DND-41 (cell line): ENCODE data around the gene SOX13.

Source experiments
- ATAC-seq: fragments of 200-7000 bp; cut with Tn5 transposase; 3 replicates; pipeline ENCODE4 v1.9.1; 2021; ENCODE audit warnings: low read depth; ENCODE audit not compliant: insufficient read depth
- DNase-seq: peaks from one replicate; pipeline ENCODE4 v3.0.0-alpha.2; 2020
- H2AFZ ChIP-seq: 2 replicates; pipeline ENCODE4 v1.6.0; 2012; ENCODE audit warnings: low read depth, low read length
- H3K27ac ChIP-seq: 2 replicates; pipeline ENCODE4 v1.5.1; 2012; ENCODE audit warnings: low read length, inconsistent platforms
- H3K27me3 ChIP-seq: fragments of 200-600 bp; sonication (generic); 2 replicates; pipeline ENCODE4 v1.6.0; 2012; ENCODE audit warnings: low read length, mild to moderate bottlenecking, inconsistent platforms; ENCODE audit not compliant: insufficient read depth, poor library complexity
- H3K36me3 ChIP-seq: 2 replicates; pipeline ENCODE4 v1.5.1; 2012; ENCODE audit warnings: low read length, inconsistent platforms; ENCODE audit not compliant: insufficient read depth
- H3K4me1 ChIP-seq: 2 replicates; pipeline ENCODE4 v1.5.1; 2012; ENCODE audit warnings: mild to moderate bottlenecking, low read length; ENCODE audit not compliant: insufficient read depth
- H3K4me2 ChIP-seq: 2 replicates; pipeline ENCODE4 v1.6.0; 2012; ENCODE audit warnings: mild to moderate bottlenecking, moderate library complexity, low read length, inconsistent platforms; ENCODE audit not compliant: insufficient read depth
- H3K4me3 ChIP-seq, 2 experiments: fragments of 200-600 bp in 1 of 2; shearing (Covaris generic) in 1 of 2; 2 replicates each; pipeline ENCODE4 v1.5.1; 2012 to 2016; ENCODE audit warnings: inconsistent platforms in 2 of 2, low read length in 2 of 2, mild to moderate bottlenecking in 2 of 2, low read depth in 1 of 2, moderate library complexity in 1 of 2
- H3K79me2 ChIP-seq: 2 replicates; pipeline ENCODE4 v1.6.0; 2012; ENCODE audit warnings: low read length, inconsistent platforms; ENCODE audit not compliant: insufficient read depth
- H3K9ac ChIP-seq: 2 replicates; pipeline ENCODE4 v1.6.0; 2012; ENCODE audit warnings: low read depth, mild to moderate bottlenecking, inconsistent platforms, low read length, moderate library complexity
- H3K9me3 ChIP-seq: 2 replicates; pipeline ENCODE4 v1.5.1; 2012; ENCODE audit warnings: low read length, moderate library complexity, mild to moderate bottlenecking, inconsistent platforms; ENCODE audit not compliant: insufficient read depth, severe bottlenecking
- H4K20me1 ChIP-seq: 2 replicates; pipeline ENCODE4 v1.6.0; 2012; ENCODE audit warnings: low read length; ENCODE audit not compliant: insufficient read depth
- EZH2 ChIP-seq: IDR thresholded peaks from 3 replicates; pipeline ENCODE4 v1.6.1; 2012; ENCODE audit warnings: borderline replicate concordance, low read depth, mild to moderate bottlenecking, moderate library complexity, low read length, inconsistent platforms; ENCODE audit not compliant: severe bottlenecking
- TF ChIP-seq, protein P1 (sequence below): IDR thresholded peaks from 2 replicates; pipeline ENCODE4 v1.5.1; 2012; ENCODE audit warnings: borderline replicate concordance, low read length, moderate library complexity, mild to moderate bottlenecking; ENCODE audit not compliant: poor library complexity, severe bottlenecking; ENCODE audit errors: extremely low read depth

Gene SOX13

GRCh38 chr1:204070895-204071294, 2.0 kb upstream of the SOX13 start:
- DNase-seq = no peak
- Histone ChIP-seq H4K20me1 (no peaks in the 10 kb centered on the region), H3K79me2 (no peaks in the 10 kb centered on the region), H3K36me3 (no peaks in the 10 kb centered on the region), H3K4me1 (no peaks in the 10 kb centered on the region), H3K4me3 (no peak overlapping the region), H3K9me3 (no peaks in the 10 kb centered on the region), H2AFZ (no peak overlapping the region), H3K9ac (no peak overlapping the region), H3K27me3 (no peaks in the 10 kb centered on the region), H3K27ac (no peak overlapping the region), H3K4me2 (no peak overlapping the region)
- ATAC-seq = no peak
- TF ChIP-seq EZH2 = no peak
- TF ChIP-seq, protein P1, sequence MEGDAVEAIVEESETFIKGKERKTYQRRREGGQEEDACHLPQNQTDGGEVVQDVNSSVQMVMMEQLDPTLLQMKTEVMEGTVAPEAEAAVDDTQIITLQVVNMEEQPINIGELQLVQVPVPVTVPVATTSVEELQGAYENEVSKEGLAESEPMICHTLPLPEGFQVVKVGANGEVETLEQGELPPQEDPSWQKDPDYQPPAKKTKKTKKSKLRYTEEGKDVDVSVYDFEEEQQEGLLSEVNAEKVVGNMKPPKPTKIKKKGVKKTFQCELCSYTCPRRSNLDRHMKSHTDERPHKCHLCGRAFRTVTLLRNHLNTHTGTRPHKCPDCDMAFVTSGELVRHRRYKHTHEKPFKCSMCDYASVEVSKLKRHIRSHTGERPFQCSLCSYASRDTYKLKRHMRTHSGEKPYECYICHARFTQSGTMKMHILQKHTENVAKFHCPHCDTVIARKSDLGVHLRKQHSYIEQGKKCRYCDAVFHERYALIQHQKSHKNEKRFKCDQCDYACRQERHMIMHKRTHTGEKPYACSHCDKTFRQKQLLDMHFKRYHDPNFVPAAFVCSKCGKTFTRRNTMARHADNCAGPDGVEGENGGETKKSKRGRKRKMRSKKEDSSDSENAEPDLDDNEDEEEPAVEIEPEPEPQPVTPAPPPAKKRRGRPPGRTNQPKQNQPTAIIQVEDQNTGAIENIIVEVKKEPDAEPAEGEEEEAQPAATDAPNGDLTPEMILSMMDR = no peak

DNA sequence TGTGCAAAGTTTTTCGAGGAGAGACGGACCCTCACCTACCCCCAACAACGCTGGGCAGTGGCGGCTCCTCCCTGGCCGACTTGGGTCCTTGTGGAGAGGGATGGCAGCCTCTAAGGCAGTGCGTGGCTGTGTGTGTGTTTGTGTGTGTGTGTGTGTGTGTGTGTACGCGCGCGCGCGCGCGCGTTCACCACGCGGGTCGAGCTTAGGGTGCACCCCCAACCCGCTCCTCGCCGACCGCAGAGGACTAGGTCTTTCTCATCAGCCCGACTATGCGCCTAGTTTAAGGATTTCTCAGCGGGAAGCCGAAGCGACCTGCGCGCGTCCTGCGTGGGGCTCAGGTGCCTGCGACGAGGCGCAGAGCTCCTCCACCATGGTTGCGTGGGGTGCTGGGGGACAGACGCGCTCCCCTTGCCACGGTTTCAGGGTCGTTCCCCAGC, 940 bp downstream of the SOX13 start:
- no peaks in the 10 kb centered on the region for H4K20me1 ChIP-seq
- H3K36me3 ChIP-seq = no peaks in the 10 kb centered on the region
- H3K4me2 ChIP-seq = no peak overlapping the region
- no peak overlapping the region for H3K4me3 ChIP-seq
- ATAC-seq (no peak), DNase-seq (no peak)
- H3K9me3 ChIP-seq = no peaks in the 10 kb centered on the region
- no peak overlapping the region for H3K9ac ChIP-seq
- TF ChIP-seq EZH2 = no peak
- TF ChIP-seq, protein P1 = no peak
- no peak overlapping the region for H3K27ac ChIP-seq
- H3K27me3 ChIP-seq = no peaks in the 10 kb centered on the region
- H2AFZ ChIP-seq = no peak overlapping the region
- H3K79me2 ChIP-seq = no peaks in the 10 kb centered on the region
- H3K4me1 ChIP-seq = no peaks in the 10 kb centered on the region

DNA sequence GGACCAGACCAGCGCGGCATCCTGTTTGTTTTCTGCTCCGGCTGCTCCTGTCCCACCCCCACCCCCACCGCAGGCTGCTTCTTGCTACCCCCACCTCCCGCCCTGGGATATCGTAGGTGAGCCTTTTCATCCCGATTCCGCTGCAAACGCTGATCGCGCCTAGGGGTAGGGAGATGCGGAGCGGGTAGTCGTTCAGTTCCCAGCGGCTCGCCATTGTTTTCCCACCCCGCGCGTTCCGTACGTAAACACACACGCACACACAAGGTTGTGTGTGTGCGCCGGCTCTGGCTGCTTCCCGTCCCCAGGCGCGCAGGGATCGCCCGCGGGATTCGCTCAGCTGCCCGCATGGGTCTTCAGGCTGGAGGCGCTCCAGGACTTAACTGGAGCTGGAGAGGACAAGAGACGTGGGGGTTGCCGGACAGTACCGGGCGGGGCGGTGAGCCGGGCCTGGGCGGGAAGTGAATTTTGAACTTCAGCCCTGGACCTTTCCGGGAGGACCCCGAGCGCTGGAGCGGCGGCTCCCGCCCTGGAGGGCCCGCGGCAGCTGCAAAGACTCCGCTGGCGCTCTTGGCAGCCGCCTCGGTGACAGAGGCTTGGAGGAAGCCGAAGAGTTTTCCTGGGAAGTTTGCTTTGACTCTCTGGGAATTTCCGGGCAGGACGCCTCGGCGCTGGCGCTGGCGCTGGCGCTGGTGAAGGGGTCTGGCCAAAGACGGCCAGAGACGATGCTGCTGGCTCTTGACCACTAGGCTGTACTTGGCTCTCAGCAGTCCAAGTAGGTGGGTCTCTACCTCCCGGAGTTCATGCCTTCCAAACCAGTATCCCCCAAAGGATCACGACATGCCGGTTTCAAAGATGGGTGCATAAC, 1.6 kb downstream of the SOX13 start:
- TF ChIP-seq EZH2 = no peak
- TF ChIP-seq, protein P1 = no peak
- Histone ChIP-seq H3K79me2 (no peaks in the 10 kb centered on the region), H3K9ac (no peak overlapping the region), H3K4me1 (no peaks in the 10 kb centered on the region), H4K20me1 (no peaks in the 10 kb centered on the region), H3K36me3 (no peaks in the 10 kb centered on the region), H3K27me3 (no peaks in the 10 kb centered on the region), H3K27ac (no peak overlapping the region), H3K4me2 (no peak overlapping the region), H3K9me3 (no peaks in the 10 kb centered on the region), H2AFZ (no peak overlapping the region), H3K4me3 (no peak overlapping the region)
- ATAC-seq = no peak
- DNase-seq = no peak
